HPDE6-E6E7 (cell line): ENCODE data around the gene CCDC93.

Source experiments
- DNase-seq: peaks from one replicate; pipeline ENCODE4 v3.0.0; 2011; ENCODE audit warnings: missing footprints; ENCODE audit errors: extremely low spot score

Gene CCDC93

DNA sequence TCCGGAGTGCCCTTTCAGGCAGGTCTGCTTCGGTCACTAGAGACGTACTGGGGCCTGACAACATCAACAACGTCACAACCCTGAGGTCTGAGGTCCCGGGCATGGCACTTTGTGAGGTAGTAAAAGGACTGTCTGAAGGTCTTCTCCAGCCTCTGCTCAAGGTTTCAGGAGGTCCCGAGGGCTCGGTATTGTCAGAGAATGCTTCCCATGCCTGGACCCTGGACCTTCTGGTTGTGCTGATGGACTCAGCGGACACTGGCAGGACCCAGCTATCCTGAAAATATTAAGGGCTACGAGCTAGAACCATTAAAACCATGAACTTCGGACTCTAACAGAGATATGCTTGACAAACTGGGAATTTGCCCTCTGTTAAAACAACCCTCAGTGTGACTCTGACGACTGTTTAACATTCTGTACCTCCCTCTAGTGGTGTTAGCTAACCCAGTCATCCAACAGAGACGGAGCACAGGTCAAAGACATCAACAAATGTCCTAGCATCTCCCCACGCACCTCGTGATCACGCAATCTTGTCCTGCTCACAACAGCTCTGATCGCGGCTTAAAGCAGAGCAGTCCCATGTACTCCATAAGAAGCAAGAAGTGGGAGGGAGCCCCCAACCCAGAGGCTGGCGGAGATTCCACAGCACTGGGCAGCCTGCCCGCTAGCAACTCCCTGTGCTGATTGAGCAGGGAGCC, 96.5 kb downstream of the CCDC93 start:
- no peak for DNase-seq

DNA sequence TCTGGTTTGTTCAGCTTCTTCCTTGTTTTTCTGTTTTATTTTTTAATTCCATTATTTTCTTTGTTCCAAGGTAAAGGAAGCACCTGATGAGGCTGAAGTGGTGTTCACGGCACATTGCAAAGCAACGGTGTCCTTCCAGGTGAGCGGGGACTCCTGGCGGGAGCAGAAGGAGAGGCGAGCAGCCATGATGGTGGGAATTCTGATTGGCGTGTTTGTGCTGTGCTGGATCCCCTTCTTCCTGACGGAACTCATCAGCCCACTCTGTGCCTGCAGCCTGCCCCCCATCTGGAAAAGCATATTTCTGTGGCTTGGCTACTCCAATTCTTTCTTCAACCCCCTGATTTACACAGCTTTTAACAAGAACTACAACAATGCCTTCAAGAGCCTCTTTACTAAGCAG, 110.9 kb downstream of the CCDC93 start:
- DNase-seq, result no peak

DNA sequence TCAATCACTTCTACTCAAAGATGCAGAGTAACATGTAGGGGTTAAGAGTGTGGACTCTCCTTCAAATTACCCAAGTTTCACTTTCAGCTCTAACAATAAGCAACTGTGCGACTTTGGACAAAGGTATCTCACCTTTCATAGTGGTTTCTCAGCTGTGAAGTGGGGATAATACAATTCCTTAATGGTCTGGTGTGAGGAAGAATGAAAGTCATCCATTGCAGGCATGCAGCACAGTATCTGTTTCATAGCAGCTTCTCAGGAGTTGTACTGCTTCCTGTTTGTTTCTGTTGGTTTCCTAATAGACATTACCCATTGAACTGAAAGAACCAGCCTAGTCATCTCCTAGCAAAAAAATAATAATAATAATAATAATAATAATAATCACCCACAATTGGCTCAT, 125.0 kb downstream of the CCDC93 start:
- DNase-seq, result no peak

DNA sequence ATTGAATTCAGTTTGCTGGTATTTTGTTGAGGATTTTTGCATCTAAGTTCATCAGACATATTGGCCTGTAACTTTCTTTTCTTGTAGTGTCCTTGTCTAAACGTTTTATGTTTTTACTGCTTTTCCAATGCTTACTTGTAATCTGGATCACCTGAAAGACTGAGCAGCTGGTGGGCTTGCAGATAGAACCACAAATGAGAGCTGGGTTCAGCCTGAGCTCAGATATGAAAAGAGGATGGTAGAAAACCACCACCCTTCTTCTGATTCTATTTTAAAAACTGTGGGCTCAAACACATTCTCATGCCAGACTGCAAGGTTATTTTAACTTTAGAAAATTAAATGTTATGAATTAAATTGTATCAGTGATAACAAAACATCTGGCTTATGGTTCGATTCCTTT, 128.6 kb downstream of the CCDC93 start:
- no peak for DNase-seq

DNA sequence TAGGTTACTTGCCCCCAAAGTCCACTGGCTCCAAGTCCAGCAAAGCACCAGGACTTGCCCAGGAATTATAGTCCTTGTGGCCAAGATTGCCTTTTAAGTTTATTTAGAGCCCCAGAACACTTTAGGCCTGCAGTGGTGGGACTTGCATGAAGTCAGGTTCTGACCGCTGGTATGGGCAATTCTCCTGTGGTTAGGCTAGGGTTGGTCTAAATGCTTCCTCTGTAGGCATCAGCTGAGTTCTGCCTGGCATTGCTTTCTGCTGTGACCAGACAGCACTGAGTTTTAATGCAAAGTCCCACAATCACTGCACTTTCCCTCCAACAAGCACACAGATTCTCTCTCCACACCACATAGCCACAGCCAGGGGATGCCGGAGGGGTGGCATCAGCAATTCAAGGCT, 134.9 kb downstream of the CCDC93 start:
- DNase-seq, result no peak

DNA sequence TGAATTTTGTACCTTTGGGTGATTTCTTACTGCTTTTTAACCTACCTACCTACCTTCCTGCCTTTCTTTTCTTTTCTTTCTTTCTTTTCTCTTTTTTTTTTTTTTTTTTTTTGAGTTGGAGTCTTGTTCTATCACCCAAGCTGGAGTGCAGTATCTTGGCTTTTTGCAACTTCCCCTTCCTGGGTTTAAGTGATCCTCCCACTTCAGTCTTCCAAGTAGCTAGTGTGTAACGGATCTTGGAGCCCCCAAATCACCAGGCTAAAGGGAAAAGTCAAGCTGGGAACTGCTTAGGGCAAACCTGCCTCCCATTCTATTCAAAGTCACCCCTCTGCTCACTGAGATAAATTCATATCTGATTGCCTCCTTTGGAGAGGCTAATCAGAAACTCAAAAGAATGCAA, 138.1 kb downstream of the CCDC93 start:
- DNase-seq, result no peak
